Measurements from ENCODE around the gene TMEM250. TPM values are rescaled to one million over a fixed set of nuclear protein-coding genes. Genes with fewer than 3 reads are reported as not detected.

The TMEM250 gene
- total RNA-seq, 3 donors from 2014 or later (not counting 1 experiment from before 2014, with no cell fraction given) = 19.5 to 34.3 (median 33.6) TPM

- Histone ChIP-seq H3K27me3 (ENCODE audit: control insufficient read depth, insufficient read depth, low read length) (no peaks in the 10 kb centered on the region), H3K36me3 (ENCODE audit: control insufficient read depth, insufficient read depth, low read length) (no peaks in the 10 kb centered on the region), H3K9me3 (ENCODE audit: control insufficient read depth, insufficient read depth, low read length) (no peaks in the 10 kb centered on the region), H3K4me1 (ENCODE audit: control insufficient read depth, insufficient read depth, low read length) (peaks cover 48% of the 10 kb centered on the region), H3K27ac (ENCODE audit: low read length) (no peak overlapping the region), H3K4me3 (ENCODE audit: low read length) (no peak overlapping the region)
- TF ChIP-seq CTCF (IDR thresholded peaks at IDR 0.05) = no peak
- H3K27ac Mint-ChIP-seq = no peak overlapping the region
- no peaks in the 10 kb centered on the region for H3K9me3 Mint-ChIP-seq
- H3K4me1 Mint-ChIP-seq = peaks cover 0 to 36% of the 10 kb centered on the region in 2 donors
- no peak for DNase-seq
- intact Hi-C loops (cut with micrococcal nuclease) = no loop called here
- no peak for ATAC-seq
- H3K27me3 Mint-ChIP-seq (ENCODE audit: low read depth in 2 of 2) = no peaks in the 10 kb centered on the region
- H3K4me3 Mint-ChIP-seq = no peak overlapping the region
- 90% methylated on average over 22 of the region's 22 CpGs for WGBS (ENCODE audit: insufficient coverage)
- H3K36me3 Mint-ChIP-seq = no peaks in the 10 kb centered on the region
Observed at GRCh38 chr9:136090768-136091581, 27.7 kb downstream of the TMEM250 start.

GRCh38 chr9:136090056-136090735 lies 28.5 kb downstream of the TMEM250 start:
- TF ChIP-seq CTCF (IDR thresholded peaks at IDR 0.05) = no peak
- Histone ChIP-seq H3K4me1 (ENCODE audit: control insufficient read depth, insufficient read depth, low read length) (peaks cover 45% of the 10 kb centered on the region), H3K36me3 (ENCODE audit: control insufficient read depth, insufficient read depth, low read length) (no peaks in the 10 kb centered on the region), H3K27me3 (ENCODE audit: control insufficient read depth, insufficient read depth, low read length) (no peaks in the 10 kb centered on the region), H3K27ac (ENCODE audit: low read length) (peak overlapping the region; percentile 25), H3K9me3 (ENCODE audit: control insufficient read depth, insufficient read depth, low read length) (no peaks in the 10 kb centered on the region), H3K4me3 (ENCODE audit: low read length) (no peak overlapping the region)
- peak overlapping the region; percentile 39 to 66 for H3K27ac Mint-ChIP-seq
- DNase-seq = no peak
- H3K36me3 Mint-ChIP-seq = no peaks in the 10 kb centered on the region
- H3K27me3 Mint-ChIP-seq (ENCODE audit: low read depth in 2 of 2) = no peaks in the 10 kb centered on the region
- ATAC-seq = no peak
- peak overlapping the region; percentile 21 for H3K4me3 Mint-ChIP-seq
- intact Hi-C loops (cut with micrococcal nuclease) = no loop called here
- H3K4me1 Mint-ChIP-seq = peaks cover 0 to 36% of the 10 kb centered on the region in 2 donors
- no peaks in the 10 kb centered on the region for H3K9me3 Mint-ChIP-seq
- 61% methylated on average over 8 of the region's 9 CpGs for WGBS (ENCODE audit: insufficient coverage)

DNA sequence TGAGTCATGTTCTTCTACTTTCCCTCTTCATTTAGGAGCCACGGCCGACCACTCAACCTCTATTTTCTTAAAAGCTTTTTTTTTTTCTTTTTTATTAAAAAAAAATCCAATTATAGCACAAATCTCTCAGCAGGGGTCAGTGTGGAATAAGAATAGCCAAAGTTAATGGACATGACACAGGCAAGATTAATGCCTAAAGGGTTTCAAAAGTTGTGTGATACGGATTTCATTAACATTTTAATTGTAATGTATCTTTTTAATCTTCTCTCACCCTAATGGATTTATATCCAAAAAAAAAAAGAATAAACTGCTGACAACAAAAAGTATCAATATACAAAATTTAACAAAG lies 29.0 kb downstream of the TMEM250 start:
- Mint-ChIP-seq H3K9me3 (no peaks in the 10 kb centered on the region), H3K27ac (peak overlapping the region; percentile 39 to 66), H3K27me3 (ENCODE audit: low read depth in 2 of 2) (no peaks in the 10 kb centered on the region), H3K36me3 (no peaks in the 10 kb centered on the region), H3K4me3 (peak overlapping the region; percentile 21), H3K4me1 (peaks cover 2 to 37% of the 10 kb centered on the region in 2 donors)
- Histone ChIP-seq H3K27ac (ENCODE audit: low read length) (no peak overlapping the region), H3K4me1 (ENCODE audit: control insufficient read depth, insufficient read depth, low read length) (peaks cover 45% of the 10 kb centered on the region), H3K27me3 (ENCODE audit: control insufficient read depth, insufficient read depth, low read length) (no peaks in the 10 kb centered on the region), H3K4me3 (ENCODE audit: low read length) (no peak overlapping the region), H3K9me3 (ENCODE audit: control insufficient read depth, insufficient read depth, low read length) (no peaks in the 10 kb centered on the region), H3K36me3 (ENCODE audit: control insufficient read depth, insufficient read depth, low read length) (no peaks in the 10 kb centered on the region)
- TF ChIP-seq CTCF (IDR thresholded peaks at IDR 0.05) = peak; percentile 71
- ATAC-seq = peak in 1 of 3 donors; percentile 24
- peak in 1 of 2 donors; percentile 68 for DNase-seq
- intact Hi-C loops (cut with micrococcal nuclease) = loop anchor here (1.0 kb wide), 1 partner anchor 34 kb away; no protein-coding TSS in a partner anchor
- WGBS (ENCODE audit: insufficient coverage) = no CpG with 5 or more reads among the region's 3 CpGs

All from natural killer cell (primary cell).